ENCODE data around the gene NEB.

DNA sequence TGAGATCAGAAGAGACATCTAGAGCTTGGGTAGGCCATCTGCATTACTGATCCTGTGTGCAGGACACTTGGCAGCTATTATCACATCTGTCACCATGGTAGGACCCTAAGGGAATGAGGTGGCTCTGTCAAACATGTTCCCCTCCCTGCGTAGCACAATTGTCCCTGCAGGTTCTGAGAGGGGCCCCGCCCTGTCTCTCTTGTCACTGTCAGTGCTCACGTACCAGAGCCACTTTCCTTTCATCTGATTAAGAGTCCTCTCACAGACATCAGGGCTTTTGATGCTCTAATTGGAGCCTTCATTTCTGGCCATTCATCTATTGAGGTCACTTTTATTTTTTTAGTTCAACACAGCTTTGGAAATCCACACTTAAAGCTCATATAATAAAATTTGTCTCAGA is 38.5 kb downstream of the NEB start:
- TF ChIP-seq, protein P1, sequence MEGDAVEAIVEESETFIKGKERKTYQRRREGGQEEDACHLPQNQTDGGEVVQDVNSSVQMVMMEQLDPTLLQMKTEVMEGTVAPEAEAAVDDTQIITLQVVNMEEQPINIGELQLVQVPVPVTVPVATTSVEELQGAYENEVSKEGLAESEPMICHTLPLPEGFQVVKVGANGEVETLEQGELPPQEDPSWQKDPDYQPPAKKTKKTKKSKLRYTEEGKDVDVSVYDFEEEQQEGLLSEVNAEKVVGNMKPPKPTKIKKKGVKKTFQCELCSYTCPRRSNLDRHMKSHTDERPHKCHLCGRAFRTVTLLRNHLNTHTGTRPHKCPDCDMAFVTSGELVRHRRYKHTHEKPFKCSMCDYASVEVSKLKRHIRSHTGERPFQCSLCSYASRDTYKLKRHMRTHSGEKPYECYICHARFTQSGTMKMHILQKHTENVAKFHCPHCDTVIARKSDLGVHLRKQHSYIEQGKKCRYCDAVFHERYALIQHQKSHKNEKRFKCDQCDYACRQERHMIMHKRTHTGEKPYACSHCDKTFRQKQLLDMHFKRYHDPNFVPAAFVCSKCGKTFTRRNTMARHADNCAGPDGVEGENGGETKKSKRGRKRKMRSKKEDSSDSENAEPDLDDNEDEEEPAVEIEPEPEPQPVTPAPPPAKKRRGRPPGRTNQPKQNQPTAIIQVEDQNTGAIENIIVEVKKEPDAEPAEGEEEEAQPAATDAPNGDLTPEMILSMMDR (conservative IDR thresholded peaks at IDR 0.05; ENCODE audit: low read length), result no peak
- no peak for TF ChIP-seq EZH2phosphoT487 (IDR thresholded peaks at IDR 0.05; ENCODE audit: borderline replicate concordance)

All from Loucy (cell line).